ENCODE data around the gene FEV. TPM values are rescaled to one million over a fixed set of nuclear protein-coding genes. Genes with fewer than 3 reads are reported as not detected.

FEV gene
- polyA plus RNA-seq, 3 donors: not detected

GRCh38 chr2:218988164-218988563 is 3.2 kb upstream of the FEV start:
- Histone ChIP-seq H3K4me3 (replicated peaks in 1 of 3; ENCODE audit: low read depth in 2 of 3, low read length in 3 of 3) (no peak overlapping the region), H3K36me3 (replicated peaks in 1 of 2; ENCODE audit: control insufficient read depth in 1 of 2, insufficient read depth in 2 of 2, low read length in 2 of 2) (no peaks in the 10 kb centered on the region), H3K27me3 (ENCODE audit: control insufficient read depth in 2 of 2, insufficient read depth in 2 of 2, low read length in 2 of 2) (peaks cover 83 to 97% of the 10 kb centered on the region in 2 donors), H3K27ac (ENCODE audit: low read depth in 1 of 2, low read length in 2 of 2) (no peak overlapping the region), H2AFZ (ENCODE audit: insufficient read depth, low read depth, low read length, poor library complexity, severe bottlenecking) (no peak overlapping the region), H3K9me3 (replicated peaks in 1 of 2; ENCODE audit: control insufficient read depth in 1 of 2, insufficient read depth in 1 of 2, low read length in 2 of 2) (peaks cover 5 to 32% of the 10 kb centered on the region in 2 donors), H3K9ac (ENCODE audit: insufficient read depth, low read length, poor library complexity, severe bottlenecking) (no peak overlapping the region), H3K79me2 (ENCODE audit: insufficient read depth, low read length) (no peaks in the 10 kb centered on the region), H3K4me1 (ENCODE audit: control insufficient read depth in 1 of 2, insufficient read depth in 2 of 2, low read length in 2 of 2) (peaks cover 0 to 4% of the 10 kb centered on the region in 2 donors), H4K20me1 (ENCODE audit: insufficient read depth, low read length) (no peaks in the 10 kb centered on the region), H3K4me2 (replicated peaks; ENCODE audit: extremely low read depth, low read length, poor library complexity, severe bottlenecking) (no peak overlapping the region)
- no peak for TF ChIP-seq CTCF (IDR thresholded peaks at IDR 0.05)
- H3K4me3 Mint-ChIP-seq: peak overlapping the region in 1 of 2 donors; percentile 39
- peaks cover 4% of the 10 kb centered on the region for H3K4me1 Mint-ChIP-seq
- WGBS (ENCODE audit: insufficient coverage): no CpG with 5 or more reads among the region's 3 CpGs
- H3K9me3 Mint-ChIP-seq: peaks cover 0 to 27% (median 5%) of the 10 kb centered on the region in 7 donors
- intact Hi-C loops (cut with micrococcal nuclease): no loop called here
- H3K36me3 Mint-ChIP-seq: peaks cover 0 to 2% of the 10 kb centered on the region in 2 donors
- peaks cover 90 to 99% (median 91%) of the 10 kb centered on the region in 3 donors for H3K27me3 Mint-ChIP-seq (ENCODE audit: low read depth in 3 of 3)
- no peak for DNase-seq
- no peak overlapping the region for H3K27ac Mint-ChIP-seq

- H3K27ac Mint-ChIP-seq: peak overlapping the region in 1 of 7 donors; percentile 33
- no peak for DNase-seq
- Histone ChIP-seq H3K4me1 (ENCODE audit: control insufficient read depth in 1 of 2, insufficient read depth in 2 of 2, low read length in 2 of 2) (peaks cover 5 to 14% of the 10 kb centered on the region in 2 donors), H3K9me3 (replicated peaks in 1 of 2; ENCODE audit: control insufficient read depth in 1 of 2, insufficient read depth in 1 of 2, low read length in 2 of 2) (peaks cover 0 to 27% of the 10 kb centered on the region in 2 donors), H3K27me3 (ENCODE audit: control insufficient read depth in 2 of 2, insufficient read depth in 2 of 2, low read length in 2 of 2) (peaks cover 79 to 94% of the 10 kb centered on the region in 2 donors), H3K4me3 (replicated peaks in 1 of 3; ENCODE audit: low read depth in 2 of 3, low read length in 3 of 3) (no peak overlapping the region), H3K36me3 (replicated peaks in 1 of 2; ENCODE audit: control insufficient read depth in 1 of 2, insufficient read depth in 2 of 2, low read length in 2 of 2) (no peaks in the 10 kb centered on the region), H3K9ac (ENCODE audit: insufficient read depth, low read length, poor library complexity, severe bottlenecking) (no peak overlapping the region), H3K27ac (ENCODE audit: low read depth in 1 of 2, low read length in 2 of 2) (no peak overlapping the region), H3K79me2 (ENCODE audit: insufficient read depth, low read length) (no peaks in the 10 kb centered on the region), H4K20me1 (ENCODE audit: insufficient read depth, low read length) (no peaks in the 10 kb centered on the region), H3K4me2 (replicated peaks; ENCODE audit: extremely low read depth, low read length, poor library complexity, severe bottlenecking) (no peak overlapping the region), H2AFZ (ENCODE audit: insufficient read depth, low read depth, low read length, poor library complexity, severe bottlenecking) (no peak overlapping the region)
- peak overlapping the region in 1 of 2 donors; percentile 63 for H3K4me3 Mint-ChIP-seq
- intact Hi-C loops (cut with micrococcal nuclease): no loop called here
- peaks cover 0 to 25% (median 4%) of the 10 kb centered on the region in 7 donors for H3K9me3 Mint-ChIP-seq
- peaks cover 88 to 98% (median 89%) of the 10 kb centered on the region in 3 donors for H3K27me3 Mint-ChIP-seq (ENCODE audit: low read depth in 3 of 3)
- WGBS (ENCODE audit: insufficient coverage): 74% methylated on average over 3 of the region's 4 CpGs
- peaks cover 0 to 3% of the 10 kb centered on the region in 2 donors for H3K36me3 Mint-ChIP-seq
- H3K4me1 Mint-ChIP-seq: peaks cover 12% of the 10 kb centered on the region
- TF ChIP-seq CTCF (IDR thresholded peaks at IDR 0.05): no peak
Measured at GRCh38 chr2:218986148-218986761, 1.3 kb upstream of the FEV start.
